HEK293T (cell line): ENCODE results near the gene MFNG.

ENCODE experiments used
- CTCF ChIA-PET: fragments of 350-600 bp; formaldehyde crosslinking; extraction: SDS; loops from one replicate; lab custom pipeline; 2021; ENCODE audit warnings: antibody characterized with exemption, inconsistent platforms; lab: Yijun Ruan, JAX
- POLR2A ChIA-PET: fragments of 350-600 bp; formaldehyde crosslinking; extraction: SDS; loops from one replicate; lab custom pipeline; 2020; ENCODE audit warnings: antibody characterized with exemption, inconsistent platforms; lab: Yijun Ruan, JAX
- DNase-seq: peaks from one replicate; pipeline ENCODE4 v3.0.0; 2012; ENCODE audit warnings: mixed read lengths; ENCODE audit errors: extremely low spot score
- ARNT ChIP-seq: fragments of 450-650 bp; IDR thresholded peaks from 2 replicates; pipeline ENCODE4 v1.6.1; 2017; ENCODE audit warnings: mild to moderate bottlenecking
- BHLHE40 ChIP-seq: fragments of 450-650 bp; IDR thresholded peaks from 2 replicates; pipeline ENCODE4 v1.6.1; 2016; ENCODE audit warnings: mild to moderate bottlenecking, moderate library complexity, borderline replicate concordance
- CTBP1 ChIP-seq: fragments of 450-650 bp; IDR thresholded peaks from 2 replicates; pipeline ENCODE4 v1.6.1; 2016; ENCODE audit warnings: borderline replicate concordance
- ELF4 ChIP-seq: fragments of 450-650 bp; IDR thresholded peaks from 2 replicates; pipeline ENCODE4 v1.6.1; 2017; ENCODE audit warnings: antibody characterized with exemption
- FOXA1 ChIP-seq: fragments of 450-650 bp; IDR thresholded peaks from 2 replicates; pipeline ENCODE4 v1.6.1; 2016; ENCODE audit warnings: mild to moderate bottlenecking
- FOXK2 ChIP-seq: fragments of 450-650 bp; IDR thresholded peaks from 2 replicates; pipeline ENCODE4 v1.6.1; 2016; ENCODE audit warnings: mild to moderate bottlenecking
- FOXM1 ChIP-seq: fragments of 450-650 bp; IDR thresholded peaks from 2 replicates; pipeline ENCODE4 v1.6.1; 2017; ENCODE audit warnings: mild to moderate bottlenecking, borderline replicate concordance
- HDGF ChIP-seq: fragments of 450-650 bp; IDR thresholded peaks from 2 replicates; pipeline ENCODE4 v1.6.1; 2017; ENCODE audit warnings: antibody characterized with exemption, borderline replicate concordance
- L3MBTL2 ChIP-seq: fragments of 450-650 bp; conservative IDR thresholded peaks from 2 replicates; pipeline ENCODE4 v1.6.1; 2016; ENCODE audit warnings: mild to moderate bottlenecking
- LEF1 ChIP-seq: fragments of 450-650 bp; IDR thresholded peaks from 2 replicates; pipeline ENCODE4 v1.6.1; 2017; ENCODE audit warnings: mild to moderate bottlenecking, borderline replicate concordance
- NFRKB ChIP-seq: fragments of 450-650 bp; IDR thresholded peaks from 2 replicates; pipeline ENCODE4 v1.6.1; 2016; ENCODE audit warnings: mild to moderate bottlenecking, moderate library complexity
- SP1 ChIP-seq: fragments of 450-650 bp; IDR thresholded peaks from 2 replicates; pipeline ENCODE4 v1.6.1; 2017
- SUZ12 ChIP-seq: fragments of 450-650 bp; IDR thresholded peaks from 2 replicates; pipeline ENCODE4 v1.6.1; 2016; ENCODE audit warnings: mild to moderate bottlenecking
- TARDBP ChIP-seq: fragments of 450-650 bp; IDR thresholded peaks from 2 replicates; pipeline ENCODE4 v1.6.1; 2016
- ZNF384 ChIP-seq: fragments of 450-650 bp; IDR thresholded peaks from 2 replicates; pipeline ENCODE4 v1.6.1; 2016
- TF ChIP-seq, protein P1 (sequence below): fragments of 450-650 bp; IDR thresholded peaks from 2 replicates; pipeline ENCODE4 v1.6.1; 2016

MFNG gene

DNA sequence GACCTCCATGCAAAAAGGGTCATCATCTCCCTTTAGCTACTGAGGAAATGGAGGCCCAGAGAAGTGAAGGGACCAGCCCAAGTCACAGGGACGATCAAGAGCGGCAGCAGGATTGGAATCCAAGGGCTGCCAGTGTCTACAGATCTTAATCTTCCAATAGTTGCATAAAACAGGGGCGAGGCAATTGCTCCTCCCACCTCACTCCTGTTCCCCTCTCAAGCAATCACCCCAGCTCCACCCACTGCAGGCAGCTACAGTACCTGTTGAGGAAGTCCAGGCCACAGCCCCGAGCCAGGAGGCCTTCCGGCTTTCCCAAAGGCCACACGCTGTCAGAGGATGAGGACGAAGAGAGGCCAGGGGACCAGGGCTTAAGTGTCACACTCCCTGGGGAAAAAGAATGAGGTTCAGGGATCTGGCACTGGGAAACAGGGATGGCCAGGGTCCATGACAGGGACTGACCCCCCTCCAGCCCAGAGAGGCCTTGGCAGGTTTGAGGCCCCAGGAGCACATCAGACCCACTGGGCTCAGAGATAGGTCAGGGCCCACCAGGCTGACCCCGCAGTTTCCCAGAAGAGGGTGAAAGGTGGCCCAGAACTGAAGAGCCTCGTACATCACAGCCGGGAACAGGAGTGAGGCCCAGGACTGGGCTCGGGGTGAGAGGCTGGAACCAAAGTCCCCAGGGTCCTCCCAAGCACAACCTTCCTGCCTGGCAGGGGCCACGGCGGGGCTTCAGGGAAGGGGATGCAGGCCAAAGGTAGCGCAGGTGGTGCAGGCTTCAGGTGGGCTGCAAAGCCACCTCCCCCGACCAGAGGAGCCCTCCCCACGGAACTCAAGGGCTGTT, 16.4 kb upstream of the MFNG start:
- DNase-seq: no peak
- POLR2A ChIA-PET: no interaction called here
- TF ChIP-seq ZNF384 (no peak), BHLHE40 (no peak), L3MBTL2 (no peak), ARNT (no peak), LEF1 (no peak), SP1 (no peak), HDGF (no peak), FOXM1 (no peak), SUZ12 (no peak), ELF4 (no peak), TARDBP (no peak), FOXA1 (no peak), CTBP1 (no peak)
- TF ChIP-seq, protein P1, sequence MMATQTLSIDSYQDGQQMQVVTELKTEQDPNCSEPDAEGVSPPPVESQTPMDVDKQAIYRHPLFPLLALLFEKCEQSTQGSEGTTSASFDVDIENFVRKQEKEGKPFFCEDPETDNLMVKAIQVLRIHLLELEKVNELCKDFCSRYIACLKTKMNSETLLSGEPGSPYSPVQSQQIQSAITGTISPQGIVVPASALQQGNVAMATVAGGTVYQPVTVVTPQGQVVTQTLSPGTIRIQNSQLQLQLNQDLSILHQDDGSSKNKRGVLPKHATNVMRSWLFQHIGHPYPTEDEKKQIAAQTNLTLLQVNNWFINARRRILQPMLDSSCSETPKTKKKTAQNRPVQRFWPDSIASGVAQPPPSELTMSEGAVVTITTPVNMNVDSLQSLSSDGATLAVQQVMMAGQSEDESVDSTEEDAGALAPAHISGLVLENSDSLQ: no peak
- CTCF ChIA-PET: no interaction called here

DNA sequence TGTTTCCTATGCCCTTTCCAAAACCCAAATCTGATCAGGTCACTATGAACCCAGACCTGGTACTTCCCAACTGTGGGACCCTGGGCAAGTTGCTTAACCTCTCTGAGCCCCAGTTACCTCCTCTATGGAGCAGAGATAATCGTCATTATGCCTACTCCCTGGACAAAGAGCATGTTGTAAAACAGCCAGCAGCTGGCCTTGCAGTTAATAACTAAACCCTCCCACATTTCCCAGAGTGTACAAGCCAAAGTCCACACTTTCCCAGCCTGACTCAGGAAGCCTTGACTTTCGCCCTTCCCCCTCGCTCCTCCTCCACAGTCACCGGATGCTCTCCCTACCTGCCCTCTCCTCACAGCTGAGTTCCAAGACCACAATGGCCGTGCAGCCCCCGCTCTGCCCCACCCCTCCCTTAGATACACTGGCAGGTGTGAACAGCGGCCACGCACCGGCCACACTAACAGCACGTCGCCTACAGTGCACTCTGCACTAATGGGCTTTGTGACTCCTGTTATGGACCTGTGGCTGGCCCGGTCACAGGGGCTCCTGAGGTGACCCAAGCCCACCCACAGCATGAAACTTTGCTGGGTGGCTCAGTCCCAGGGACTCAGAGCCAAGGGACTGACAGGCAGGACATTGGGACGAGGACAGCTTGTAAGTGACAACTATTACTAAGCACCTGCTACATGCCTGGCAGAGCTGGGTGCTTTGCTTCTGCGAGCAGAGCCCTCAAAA, 15.6 kb upstream of the MFNG start:
- ChIA-PET POLR2A (no interaction called here), CTCF (no interaction called here)
- DNase-seq: no peak
- TF ChIP-seq BHLHE40 (no peak), ZNF384 (no peak), FOXA1 (no peak), LEF1 (no peak), HDGF (no peak), ELF4 (no peak), SP1 (no peak), FOXM1 (no peak), NFRKB (no peak), FOXK2 (no peak), ARNT (no peak), SUZ12 (no peak)

DNA sequence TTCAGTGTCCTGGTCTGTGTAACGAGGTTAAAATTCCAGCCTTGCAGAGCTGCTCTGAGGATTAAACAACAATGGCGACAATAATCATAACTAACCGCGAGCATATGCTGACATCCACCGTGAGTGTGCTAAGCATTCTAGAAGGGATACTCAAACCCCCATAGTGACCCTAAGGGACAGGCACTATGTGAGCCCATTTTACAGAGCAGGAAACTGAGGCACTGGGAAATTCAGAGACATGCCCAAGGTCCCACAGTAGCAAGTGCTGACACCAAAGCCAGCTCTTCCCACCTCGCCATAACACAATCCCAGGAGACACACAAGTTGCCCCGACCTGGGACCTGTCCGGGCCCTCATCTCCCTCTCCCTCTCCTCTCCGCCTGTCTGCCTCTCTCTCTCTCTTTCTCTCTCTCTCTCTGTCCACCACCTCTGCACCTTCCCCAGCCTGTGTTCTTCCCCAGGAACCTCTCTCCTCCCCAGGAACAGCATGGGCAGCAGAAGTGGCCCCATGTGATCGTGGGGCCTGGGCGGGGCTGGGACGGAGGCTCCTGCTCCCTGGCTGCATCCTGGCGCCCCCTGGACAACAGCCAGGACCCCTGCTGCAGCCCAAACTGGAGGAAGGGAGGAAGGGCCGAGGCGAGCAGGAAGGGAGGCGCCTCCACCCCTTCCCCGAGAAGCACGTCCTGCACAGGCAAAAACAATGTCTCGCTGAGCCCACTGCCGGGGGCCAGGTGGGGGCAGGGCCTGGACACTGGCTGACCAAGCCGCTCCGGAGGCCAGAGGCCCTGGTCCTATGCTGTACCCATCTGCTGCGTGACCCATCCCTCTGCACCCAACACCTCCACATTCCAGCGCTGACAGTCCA, 14.8 kb upstream of the MFNG start:
- CTCF ChIA-PET: no interaction called here
- TF ChIP-seq LEF1: no peak
- no peak for TF ChIP-seq SP1
- no peak for TF ChIP-seq HDGF
- no peak for TF ChIP-seq ARNT
- no peak for TF ChIP-seq BHLHE40
- no peak for TF ChIP-seq CTBP1
- no peak for TF ChIP-seq ELF4
- TF ChIP-seq TARDBP: no peak
- no peak for TF ChIP-seq L3MBTL2
- TF ChIP-seq FOXM1: no peak
- TF ChIP-seq NFRKB: no peak
- no peak for TF ChIP-seq FOXA1
- TF ChIP-seq ZNF384: no peak
- TF ChIP-seq, protein P1: no peak
- TF ChIP-seq SUZ12: no peak
- no peak for TF ChIP-seq FOXK2
- POLR2A ChIA-PET: no interaction called here
- no peak for DNase-seq

DNA sequence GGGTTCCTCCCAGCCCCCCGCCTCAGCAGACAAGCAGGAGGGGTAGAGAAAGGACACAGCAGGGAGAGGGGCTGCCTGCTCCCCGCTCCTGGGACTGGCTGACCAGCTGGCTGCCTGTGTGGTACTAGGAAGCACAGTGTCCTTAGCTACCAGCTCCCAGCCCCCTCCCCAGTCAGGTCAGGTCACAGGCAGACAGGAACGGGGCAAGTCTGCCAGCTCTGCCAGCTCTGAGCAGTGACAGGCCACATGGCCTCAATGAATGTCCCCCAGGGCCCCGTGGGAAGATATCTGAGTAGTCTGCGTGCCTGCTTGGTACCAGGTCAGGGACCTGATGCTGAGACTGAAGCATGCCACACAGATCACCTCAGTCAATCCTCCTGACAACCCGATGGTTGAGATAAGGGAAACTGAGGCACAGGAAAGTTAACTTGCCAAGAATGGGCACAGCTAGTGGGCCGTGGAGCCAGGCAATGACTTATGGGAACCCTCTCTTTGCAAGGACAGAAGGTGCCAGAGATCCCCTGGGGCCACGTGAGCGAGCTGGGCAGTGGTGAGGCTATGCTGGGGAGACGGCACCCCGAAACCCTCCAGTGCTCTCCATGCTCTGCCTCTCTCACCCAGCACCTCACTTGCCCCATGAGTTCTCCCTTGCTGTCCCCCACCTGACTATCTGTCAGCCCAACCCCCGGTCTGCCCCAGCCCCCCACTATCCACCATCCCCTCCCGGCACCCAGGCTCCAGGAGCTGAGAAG, 13.8 kb upstream of the MFNG start:
- ChIA-PET POLR2A (no interaction called here), CTCF (interaction anchor here (1.1 kb wide), 1 partner anchor 13 kb away, joined by 4 read pairs; no protein-coding TSS in a partner anchor)
- no peak for DNase-seq
- no peak for TF ChIP-seq SP1
- TF ChIP-seq HDGF: no peak
- TF ChIP-seq FOXA1: no peak
- TF ChIP-seq FOXM1: no peak
- TF ChIP-seq FOXK2: no peak
- no peak for TF ChIP-seq LEF1
- no peak for TF ChIP-seq ARNT
- TF ChIP-seq TARDBP: no peak
- TF ChIP-seq L3MBTL2: no peak
- no peak for TF ChIP-seq ELF4
- no peak for TF ChIP-seq BHLHE40
- TF ChIP-seq SUZ12: no peak
- TF ChIP-seq, protein P1: no peak
- TF ChIP-seq NFRKB: no peak
- no peak for TF ChIP-seq ZNF384
- no peak for TF ChIP-seq CTBP1
